Stimulated activated CD8-positive, alpha-beta memory T cell treated with anti-CD3 and anti-CD28 coated beads, Interleukin-4, amount 100 ng/mL, for 4 hours (primary cell): Measurements from ENCODE around the gene CD4.

Experiments used
- DNase-seq, 2 donors: peaks; one replicate each; pipeline ENCODE4 v3.0.0-alpha.2; 2020; ENCODE audit warnings: low read depth in 2 of 2, low spot score in 1 of 2

The CD4 gene

DNA sequence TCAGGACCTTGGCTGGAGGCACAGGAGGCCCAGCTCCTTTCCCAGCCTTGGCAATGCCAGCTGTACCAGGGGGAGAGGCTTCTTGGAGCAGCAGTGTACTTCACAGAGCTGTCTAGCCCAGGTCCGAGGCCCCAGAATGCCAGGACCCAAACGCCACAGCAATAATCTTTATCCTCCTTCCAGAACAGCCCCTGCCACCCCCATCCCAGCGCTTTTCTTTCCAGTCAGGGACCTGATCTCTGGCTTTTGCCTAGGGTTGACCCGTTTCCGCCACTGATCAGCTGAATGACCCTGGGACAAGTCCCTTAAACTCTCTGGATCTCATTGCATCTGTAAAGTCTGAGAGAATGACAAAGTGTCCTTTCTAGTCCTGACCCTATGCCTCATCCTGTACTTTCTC lies 11.9 kb upstream of the CD4 start:
- no peak for DNase-seq

DNA sequence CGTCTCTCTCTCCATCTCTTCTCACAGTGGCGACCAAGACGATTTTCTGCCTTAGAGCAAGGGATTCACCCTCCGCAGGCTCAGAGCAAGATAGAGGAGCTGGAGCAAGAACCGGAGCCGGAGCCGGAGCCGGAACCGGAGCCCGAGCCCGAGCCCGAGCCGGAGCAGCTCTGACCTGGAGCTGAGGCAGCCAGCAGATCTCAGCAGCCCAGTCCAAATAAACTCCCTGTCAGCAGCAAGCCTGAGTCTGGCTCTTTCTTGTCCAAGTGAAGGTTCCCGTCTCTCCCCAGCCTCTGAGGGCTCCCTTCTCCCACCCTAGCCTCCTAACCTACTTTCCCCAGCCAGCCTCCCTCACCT lies 11.1 kb upstream of the CD4 start:
- no peak for DNase-seq

DNA sequence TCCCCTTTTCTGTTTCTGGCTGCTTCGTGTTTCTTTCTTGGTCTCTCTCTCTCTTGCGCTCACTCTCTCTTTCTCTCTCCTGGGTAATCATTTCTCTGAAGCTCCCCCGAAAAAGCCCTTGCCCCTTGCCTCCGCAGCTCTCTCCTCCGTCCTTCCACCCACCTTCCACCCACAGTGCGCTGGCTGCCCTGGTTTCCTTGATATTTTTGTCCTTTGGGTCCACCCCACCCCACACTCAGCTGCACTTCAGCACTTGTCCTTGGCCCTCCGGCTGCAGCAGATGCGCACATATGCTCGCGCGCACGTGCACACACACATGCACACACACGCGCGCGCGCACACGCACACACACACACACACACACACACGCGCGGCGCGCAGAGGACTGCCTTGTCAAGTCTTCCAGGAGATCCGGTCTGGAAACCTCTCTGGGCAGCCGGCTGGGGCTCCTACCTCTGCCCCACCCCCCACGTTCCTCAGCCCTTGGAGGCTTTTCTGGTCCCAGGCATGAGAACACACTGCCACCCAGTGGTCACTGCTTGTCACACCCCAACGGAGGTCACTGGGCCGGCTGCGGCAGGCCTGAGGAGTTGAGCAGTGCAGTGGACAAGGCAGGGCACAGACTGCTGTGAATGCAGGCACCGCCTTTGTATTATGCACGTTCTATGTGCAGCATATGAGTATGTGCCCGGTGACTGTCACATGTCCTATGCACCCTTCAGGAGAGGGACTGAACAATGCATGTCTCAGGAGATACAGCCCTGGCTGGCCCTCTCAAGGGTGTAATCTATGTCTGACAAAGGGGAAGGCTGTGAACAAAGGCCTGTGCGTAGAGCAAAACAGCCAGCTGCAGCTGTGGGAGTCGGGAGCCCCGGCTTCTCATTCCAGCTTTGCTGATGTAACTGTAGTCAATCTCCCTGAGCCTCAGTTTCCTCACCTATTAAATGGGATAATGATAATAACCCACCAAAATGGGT lies 10.5 kb upstream of the CD4 start:
- DNase-seq, result peak; percentile 71 to 75

DNA sequence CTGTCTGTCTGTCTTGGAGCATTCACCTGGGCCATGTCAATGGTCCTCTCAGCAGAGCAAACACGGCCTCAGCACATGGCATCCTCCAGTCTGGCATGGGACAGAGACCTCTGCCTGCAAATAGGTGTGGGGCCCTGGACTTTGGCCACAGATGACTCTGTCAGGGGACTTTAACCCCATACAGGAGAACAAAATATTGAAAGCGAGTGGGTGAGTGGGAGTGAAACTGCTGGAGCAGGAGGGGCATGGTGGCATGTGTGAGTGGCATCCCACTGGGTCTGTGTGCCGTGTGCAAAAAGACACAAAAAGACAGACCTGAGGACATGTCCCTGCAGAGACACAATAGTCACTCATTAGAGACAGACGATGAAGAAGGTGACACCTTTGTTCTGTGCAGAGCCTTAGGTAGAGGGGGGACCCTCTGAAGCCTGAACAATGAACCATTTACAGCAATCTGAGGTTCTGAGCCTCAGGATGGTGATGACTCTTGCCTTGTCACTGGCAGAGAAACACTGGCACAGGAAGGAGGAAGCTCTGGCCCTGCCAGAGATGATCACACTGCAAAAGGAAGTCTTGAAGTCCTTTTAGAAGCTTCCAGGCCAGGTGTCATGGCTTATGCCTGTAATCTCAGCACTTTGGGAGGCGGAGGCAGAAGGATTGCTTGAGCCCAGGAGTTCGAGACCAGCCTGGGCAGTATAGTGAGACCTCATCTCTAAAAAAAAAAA lies 9.5 kb upstream of the CD4 start:
- no peak for DNase-seq

GRCh38 chr12:6780573-6780972 lies 8.8 kb upstream of the CD4 start:
- no peak for DNase-seq

- DNase-seq, result no peak
These were observed 7.2 kb upstream of the CD4 start for GRCh38 chr12:6782119-6782518.

DNA sequence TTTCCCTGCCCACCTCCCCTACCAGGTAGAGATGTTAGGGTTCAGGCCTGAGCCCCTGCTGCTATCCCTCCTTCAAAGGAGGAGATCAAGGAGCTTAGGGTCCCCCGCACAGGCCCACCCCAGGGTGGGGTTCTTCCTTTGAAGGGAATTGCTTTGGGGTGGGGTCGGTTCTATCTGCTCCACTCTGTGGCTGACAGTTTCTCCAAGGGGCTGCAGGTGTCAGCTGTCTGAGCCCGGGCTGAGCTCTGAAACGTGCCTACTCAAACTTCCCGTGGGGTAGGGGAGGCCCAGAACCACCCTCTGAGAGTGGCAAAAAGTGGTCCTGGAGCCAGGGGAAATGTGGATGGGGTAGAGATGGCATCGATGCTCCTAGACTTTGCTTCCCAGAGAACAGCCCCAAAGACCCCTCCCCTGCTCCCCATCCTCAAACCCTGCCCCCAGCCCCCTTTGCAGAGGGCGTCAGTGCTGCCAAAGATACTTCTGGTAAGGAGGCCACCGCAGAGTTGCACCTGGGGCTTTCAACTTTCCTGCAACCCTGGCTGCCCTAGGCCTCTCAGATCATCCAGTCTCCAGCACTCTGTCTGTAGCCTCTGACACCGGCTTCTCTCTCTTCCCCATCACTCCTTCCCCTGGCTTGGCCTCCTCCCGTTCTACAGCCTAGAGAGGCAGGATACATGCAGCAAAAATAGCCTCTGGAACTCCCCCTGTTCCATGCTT lies 6.3 kb upstream of the CD4 start:
- DNase-seq, result no peak

GRCh38 chr12:6783828-6784227 lies 5.5 kb upstream of the CD4 start:
- no peak for DNase-seq

GRCh38 chr12:6784296-6784695 lies 5.0 kb upstream of the CD4 start:
- DNase-seq, result no peak

GRCh38 chr12:6784761-6785160 lies 4.6 kb upstream of the CD4 start:
- no peak for DNase-seq

GRCh38 chr12:6786416-6787094 lies 2.8 kb upstream of the CD4 start:
- DNase-seq, result no peak

DNA sequence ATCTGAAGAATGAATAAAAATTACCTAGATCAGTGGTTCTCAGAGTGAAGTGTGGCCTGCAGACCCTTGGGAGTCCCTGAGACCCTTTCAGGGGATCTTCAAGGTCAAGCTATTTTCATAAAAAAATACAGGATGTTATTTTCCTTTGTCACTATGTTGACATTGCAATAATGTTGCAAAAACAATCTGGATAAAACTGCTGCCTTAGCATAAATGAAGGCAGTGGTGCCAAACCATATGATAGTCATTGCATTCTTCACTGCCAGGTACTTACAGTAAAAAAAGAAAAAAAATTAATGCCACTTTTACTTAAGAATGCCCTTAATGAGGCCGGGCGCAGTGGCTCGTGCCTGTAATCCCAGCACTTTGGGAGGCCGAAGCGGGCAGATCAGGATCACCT lies 2.0 kb upstream of the CD4 start:
- no peak for DNase-seq

- no peak for DNase-seq
These were observed 1.3 kb downstream of the CD4 start for GRCh38 chr12:6790496-6791150.

DNA sequence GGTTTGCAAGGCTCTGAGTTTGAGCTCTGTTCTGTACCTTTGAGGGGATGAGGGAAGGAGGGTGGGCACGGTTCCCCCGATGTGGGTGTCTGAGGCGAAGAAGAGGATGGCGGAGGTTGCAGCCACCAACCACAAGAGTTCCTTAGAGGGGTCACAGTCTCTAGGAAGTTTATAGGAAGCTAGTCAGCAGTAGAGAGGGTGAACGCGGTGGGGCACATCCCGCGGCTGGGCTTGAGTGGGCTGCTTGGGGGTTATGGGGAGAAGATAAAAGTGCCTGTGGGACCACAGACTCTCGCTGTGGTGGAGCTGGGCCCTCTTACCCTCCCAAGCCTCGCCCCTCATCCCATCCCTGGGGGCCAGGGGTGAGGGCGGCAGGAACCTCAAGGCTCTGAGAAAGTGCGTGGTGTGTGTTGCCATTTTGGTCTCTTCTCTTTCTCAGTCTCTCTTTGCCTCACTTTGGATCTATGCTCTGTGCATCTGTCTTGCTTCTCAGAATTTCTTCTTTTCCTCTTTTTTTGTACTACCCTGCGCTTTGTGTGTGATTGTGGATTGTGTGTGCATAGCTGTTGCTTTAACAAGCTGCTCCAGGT lies 2.7 kb downstream of the CD4 start:
- no peak for DNase-seq

DNA sequence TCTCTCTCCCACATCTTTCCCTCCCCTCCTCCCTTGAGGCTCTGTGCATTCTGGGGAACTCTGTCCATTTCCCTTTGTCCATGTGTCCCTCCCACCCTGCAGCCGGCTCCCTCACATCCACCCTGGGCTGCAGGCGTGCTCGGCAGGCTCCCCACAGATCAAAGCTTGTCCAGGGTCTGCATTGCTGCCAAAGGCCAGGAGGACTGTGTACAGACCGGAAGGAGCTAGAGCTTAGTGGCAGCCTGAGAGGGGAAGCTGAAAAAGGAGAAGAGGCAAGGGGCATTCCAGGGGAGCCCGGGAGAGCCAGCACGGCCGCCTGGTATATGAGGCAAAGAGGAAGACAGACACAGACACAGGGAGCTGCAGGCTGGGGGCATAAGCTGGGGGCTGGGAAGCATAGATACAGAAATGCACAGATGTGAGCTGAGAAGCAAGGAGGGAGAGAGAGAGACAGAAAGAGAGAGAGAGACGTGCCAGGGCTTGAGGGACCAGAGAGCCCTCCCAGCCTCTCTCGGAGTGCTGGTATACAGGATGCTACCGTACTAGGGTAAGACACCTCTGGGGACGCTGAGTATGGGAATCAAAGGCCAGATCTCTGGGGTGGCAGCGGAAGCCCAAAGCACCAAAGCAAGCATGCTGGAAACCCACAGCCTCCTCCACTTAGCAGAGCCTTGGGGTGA lies 3.3 kb downstream of the CD4 start:
- DNase-seq, result no peak

GRCh38 chr12:6795088-6795487 lies 5.8 kb downstream of the CD4 start:
- DNase-seq, result no peak

DNA sequence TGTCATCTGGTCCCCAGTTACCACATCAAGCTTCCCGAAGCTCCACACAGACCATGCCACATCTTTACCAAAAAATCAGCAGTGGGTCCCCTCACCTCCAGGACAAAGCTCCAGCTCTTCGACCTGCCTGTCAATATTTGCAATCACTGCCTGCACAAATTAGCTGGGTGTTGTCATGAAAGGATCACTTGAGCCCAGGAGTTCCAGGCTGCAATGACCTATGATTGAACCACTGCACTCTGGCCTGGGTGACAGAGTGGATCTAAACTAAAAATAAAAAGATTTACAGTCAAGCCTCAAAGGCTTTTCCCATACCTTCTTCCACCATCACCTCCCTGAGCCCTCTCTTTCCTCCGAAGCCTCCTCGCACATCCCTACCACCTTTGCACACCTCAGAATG lies 7.2 kb downstream of the CD4 start:
- no peak for DNase-seq

DNA sequence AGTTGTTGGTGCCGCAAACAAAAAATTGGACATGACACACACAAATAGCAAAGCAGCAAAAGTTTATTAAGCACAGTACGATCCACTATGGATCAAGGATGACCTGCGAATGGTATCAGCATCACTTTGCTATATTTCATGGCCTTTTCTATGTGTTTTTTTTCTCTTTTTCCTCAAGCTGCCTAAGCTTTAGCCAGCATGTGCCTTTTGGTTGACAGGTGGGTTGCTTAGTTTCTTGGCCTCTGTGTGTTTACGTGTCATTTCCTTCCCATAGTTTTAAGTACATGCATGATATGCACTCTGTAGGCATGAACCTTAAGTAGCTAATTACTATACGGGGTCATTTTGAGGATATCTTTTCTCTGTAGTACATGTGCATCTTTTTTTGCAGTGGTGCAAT lies 9.8 kb downstream of the CD4 start:
- no peak for DNase-seq

GRCh38 chr12:6807170-6807569 lies 17.8 kb downstream of the CD4 start:
- no peak for DNase-seq

DNA sequence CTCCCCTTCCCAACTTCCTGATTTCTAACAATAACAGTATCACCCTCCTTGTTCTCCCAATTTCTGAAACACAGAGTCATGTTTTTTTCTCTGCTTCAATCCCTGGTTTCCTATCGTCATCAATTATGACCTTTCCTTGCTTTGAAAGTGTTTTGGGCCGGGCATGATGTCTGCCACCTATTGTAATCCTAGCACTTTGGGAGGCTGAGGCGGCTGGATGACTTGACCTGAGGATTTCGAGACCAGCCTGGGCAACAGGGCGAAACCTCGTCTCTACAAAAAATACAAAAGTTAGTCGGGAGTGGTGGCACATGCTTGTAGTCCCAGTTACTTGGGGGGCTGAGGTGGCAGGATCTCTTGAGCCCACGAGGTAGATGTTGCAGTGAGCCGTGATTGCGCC lies 19.7 kb downstream of the CD4 start:
- no peak for DNase-seq
